ENCODE results near the gene TMEM215.

GRCh38 chr9:32776201-32776600, 7.1 kb upstream of the TMEM215 start:
- TF ChIP-seq CTCF (IDR thresholded peaks at IDR 0.05) (no peak), POLR2A (IDR thresholded peaks at IDR 0.05) (no peak)
